RWPE2 (cell line): ENCODE results near the gene TP73.

Experiments used
- ATAC-seq: fragments of 200-7000 bp; cut with Tn5 transposase; 3 replicates; pipeline ENCODE4 v1.9.1; 2021; ENCODE audit warnings: low read depth
- DNase-seq: peaks from one replicate; pipeline ENCODE4 v3.0.0-alpha.2; 2020; ENCODE audit warnings: low spot score
- H3K27ac ChIP-seq: fragments of 450-650 bp; 2 replicates; pipeline ENCODE4 v1.5.1; 2017; ENCODE audit warnings: mild to moderate bottlenecking; ENCODE audit not compliant: poor library complexity, severe bottlenecking
- H3K27me3 ChIP-seq: fragments of 250-450 bp; sonication (Bioruptor Pico); 2 replicates; pipeline ENCODE4 v1.5.1; 2021; ENCODE audit warnings: mild to moderate bottlenecking, moderate library complexity; ENCODE audit not compliant: insufficient read depth, poor library complexity, severe bottlenecking
- H3K36me3 ChIP-seq: fragments of 250-450 bp; sonication (Bioruptor Pico); 2 replicates; pipeline ENCODE4 v1.5.1; 2020; ENCODE audit warnings: low read depth, mild to moderate bottlenecking, moderate library complexity
- H3K4me1 ChIP-seq: fragments of 250-450 bp; sonication (Bioruptor Pico); 2 replicates; pipeline ENCODE4 v1.5.1; 2021; ENCODE audit warnings: mild to moderate bottlenecking, moderate library complexity; ENCODE audit not compliant: insufficient read depth, poor library complexity, severe bottlenecking
- H3K4me3 ChIP-seq: fragments of 250-450 bp; sonication (Bioruptor Pico); 2 replicates; pipeline ENCODE4 v1.5.1; 2021; ENCODE audit warnings: mild to moderate bottlenecking, moderate library complexity; ENCODE audit not compliant: severe bottlenecking
- H3K9me3 ChIP-seq: fragments of 250-450 bp; sonication (Bioruptor Pico); 2 replicates; pipeline ENCODE4 v1.5.1; 2021; ENCODE audit warnings: mild to moderate bottlenecking, moderate library complexity; ENCODE audit not compliant: severe bottlenecking
- CTCF ChIP-seq: fragments of 450-650 bp; IDR thresholded peaks from one replicate; pipeline ENCODE4 v1.5.1; 2017; ENCODE audit warnings: mild to moderate bottlenecking, moderate library complexity; ENCODE audit not compliant: poor library complexity, severe bottlenecking

Gene TP73

GRCh38 chr1:3649342-3650247, 2.7 kb upstream of the TP73 start, which contains the start of gene WRAP73:
Gene WRAP73, minus strand, starts transcription at chr1:3650103. Its CDS starts 104 bp downstream, at chr1:3649999.
- Histone ChIP-seq H3K4me1 (peaks cover 7% of the 10 kb centered on the region), H3K27me3 (peaks cover 44% of the 10 kb centered on the region), H3K36me3 (peaks cover 35% of the 10 kb centered on the region), H3K27ac (no peak within 1 kb of the TSS), H3K9me3 (no peaks in the 10 kb centered on the region), H3K4me3 (peak within 1 kb of the TSS; percentile 74)
- DNase-seq: peak; percentile 83
- ATAC-seq: peak; percentile 92
- TF ChIP-seq CTCF: peak; percentile 31

- DNase-seq: no peak
- Histone ChIP-seq H3K27me3 (peaks cover 48% of the 10 kb centered on the region), H3K27ac (no peak overlapping the region), H3K4me3 (peak overlapping the region; percentile 74), H3K36me3 (peaks cover 32% of the 10 kb centered on the region), H3K4me1 (peaks cover 7% of the 10 kb centered on the region), H3K9me3 (no peaks in the 10 kb centered on the region)
- no peak for TF ChIP-seq CTCF
- ATAC-seq: no peak
These were observed 1.9 kb upstream of the TP73 start for GRCh38 chr1:3650248-3651025.

GRCh38 chr1:3651026-3651929, 1.0 kb upstream of the TP73 start:
- DNase-seq (peak; percentile 55), ATAC-seq (no peak)
- no peak for TF ChIP-seq CTCF
- H3K36me3 ChIP-seq: peaks cover 27% of the 10 kb centered on the region
- H3K27ac ChIP-seq: no peak overlapping the region
- H3K27me3 ChIP-seq: peaks cover 48% of the 10 kb centered on the region
- H3K4me1 ChIP-seq: peaks cover 7% of the 10 kb centered on the region
- no peaks in the 10 kb centered on the region for H3K9me3 ChIP-seq
- peak overlapping the region; percentile 29 for H3K4me3 ChIP-seq

- H3K36me3 ChIP-seq: peaks cover 13% of the 10 kb centered on the region
- ATAC-seq (no peak), DNase-seq (peak; percentile 61)
- no peaks in the 10 kb centered on the region for H3K9me3 ChIP-seq
- TF ChIP-seq CTCF: no peak
- peaks cover 48% of the 10 kb centered on the region for H3K27me3 ChIP-seq
- peak overlapping the region; percentile 29 for H3K4me3 ChIP-seq
- peaks cover 7% of the 10 kb centered on the region for H3K4me1 ChIP-seq
- H3K27ac ChIP-seq: no peak overlapping the region
These were observed 401 bp downstream of the TP73 start for GRCh38 chr1:3652548-3653285.
